ENCODE measurements around the gene DNAH17. TPM values are rescaled to one million over a fixed set of nuclear protein-coding genes. Genes with fewer than 3 reads are reported as not detected.

Gene DNAH17
- total and polyA plus RNA-seq, 2 of the 8 experiments (the other 6 are each of a cell fraction or from before 2014, with no cell fraction given) = 0.14 to 0.67 TPM

DNA sequence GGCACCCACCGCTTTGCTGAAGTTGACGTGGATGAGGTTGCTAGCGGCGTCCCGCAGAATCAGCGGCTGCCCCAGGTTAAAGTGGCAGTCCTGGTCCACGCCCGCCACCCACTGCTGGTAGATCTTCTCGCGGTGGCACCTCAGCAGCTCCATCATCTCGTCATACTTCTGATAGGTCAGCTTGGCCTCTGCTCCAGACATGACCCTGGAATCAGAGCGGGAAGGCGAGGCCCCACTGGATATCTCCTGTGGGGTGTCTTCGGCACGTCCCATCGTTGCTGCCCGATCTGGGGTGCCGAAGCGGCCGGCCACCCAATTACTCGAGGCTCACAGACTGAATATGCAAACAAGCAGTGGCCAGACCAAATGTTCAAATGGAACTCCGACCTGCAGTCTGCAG lies 16.5 kb downstream of the DNAH17 start:
- no peak overlapping the region for H3K14ac ChIP-seq (ENCODE audit: insufficient read length)
- no peak overlapping the region for H2BK12ac ChIP-seq (ENCODE audit: low read depth, low read length)
- no peaks in the 10 kb centered on the region for H3K79me1 ChIP-seq (ENCODE audit: low read depth, low read length)
- no peaks in the 10 kb centered on the region for H3K9me3 ChIP-seq (ENCODE audit: insufficient read depth in 2 of 2, low read depth in 1 of 2, low read length in 1 of 2)
- H3K27ac ChIP-seq (ENCODE audit: low read depth, low read length) = no peak overlapping the region
- H4K20me1 ChIP-seq (replicated peaks in 1 of 2; ENCODE audit: control insufficient read depth in 1 of 2, insufficient read depth in 2 of 2, low read length in 2 of 2) = peaks cover 0 to 1% of the 10 kb centered on the region in 2 experiments
- no peak overlapping the region for H3K23ac ChIP-seq (ENCODE audit: insufficient read length)
- H2BK5ac ChIP-seq (ENCODE audit: low read depth, low read length) = no peak overlapping the region
- DNase-seq (ENCODE audit: low read depth in 1 of 2, low spot score in 2 of 2) = no peak
- no peak overlapping the region for H3K18ac ChIP-seq (ENCODE audit: extremely low read depth, low read length)
- ChIA-PET POLR2A (ENCODE audit: partially characterized antibody) (no interaction called here), CTCF (ENCODE audit: partially characterized antibody) (interaction anchor here (1.2 to 5.9 kb wide), 10 partner anchors 10 to 125 kb away, joined by 3 to 56 read pairs (median 9); no protein-coding TSS in a partner anchor)
- no peak overlapping the region for H2AFZ ChIP-seq (ENCODE audit: low read length)
- no peak overlapping the region for H2BK15ac ChIP-seq (ENCODE audit: low read length)
- H3K4me3 ChIP-seq (ENCODE audit: extremely low read depth in 1 of 4, insufficient read depth in 2 of 4, low read depth in 3 of 4, low read length in 4 of 4) = no peak overlapping the region
- no peak overlapping the region for H3K9ac ChIP-seq (replicated peaks in 1 of 4; ENCODE audit: extremely low read depth in 1 of 4, low read depth in 3 of 4, low read length in 3 of 4)
- H3K56ac ChIP-seq (replicated peaks; ENCODE audit: insufficient read length, low read depth, low read length) = no peak overlapping the region
- 93% methylated on average over 22 of the region's 22 CpGs; no CpG with 5 or more reads in 1 of the 2 experiments for WGBS, 2 experiments (ENCODE audit: extremely low coverage in 1 of 2, insufficient coverage in 1 of 2, insufficient read length in 1 of 2, insufficient replicate concordance in 2 of 2, low coverage in 1 of 2, low lambda C conversion rate in 2 of 2, missing lambda C conversion rate in 1 of 2)
- H3K23me2 ChIP-seq (ENCODE audit: low read depth, low read length) = no peaks in the 10 kb centered on the region
- H3K36me3 ChIP-seq (ENCODE audit: control insufficient read depth in 2 of 4, insufficient read depth in 4 of 4, low read length in 3 of 4) = no peaks in the 10 kb centered on the region
- H3K4me1 ChIP-seq (replicated peaks in 1 of 4; ENCODE audit: control insufficient read depth in 3 of 4, insufficient read depth in 4 of 4, low read length in 3 of 4) = no peaks in the 10 kb centered on the region
- H4K8ac ChIP-seq (ENCODE audit: extremely low read depth, insufficient read depth, low read length) = no peak overlapping the region
- H2AK5ac ChIP-seq (ENCODE audit: low read depth, low read length) = no peak overlapping the region
- H3K79me2 ChIP-seq (ENCODE audit: control insufficient read depth in 1 of 2, insufficient read depth in 2 of 2, low read length in 2 of 2) = no peaks in the 10 kb centered on the region
- no peak overlapping the region for H4K91ac ChIP-seq (replicated peaks; ENCODE audit: insufficient read length, low read length)
- no peak overlapping the region for H2BK20ac ChIP-seq (ENCODE audit: low read length)
- H3K4ac ChIP-seq (replicated peaks; ENCODE audit: insufficient read length, low read depth, low read length) = no peak overlapping the region
- no peak overlapping the region for H4K5ac ChIP-seq (ENCODE audit: insufficient read length, low read depth, low read length)
- no peak overlapping the region for H3K4me2 ChIP-seq (ENCODE audit: insufficient read depth in 1 of 2, low read depth in 2 of 2, low read length in 2 of 2)
- H3K27me3 ChIP-seq (replicated peaks in 1 of 4; ENCODE audit: control insufficient read depth in 3 of 4, extremely low read depth in 1 of 4, insufficient read depth in 3 of 4, low read length in 3 of 4) = no peaks in the 10 kb centered on the region
- no peak overlapping the region for H2BK120ac ChIP-seq (replicated peaks; ENCODE audit: low read depth, low read length)
- FAIRE-seq = no peak
- TF ChIP-seq SUZ12 (IDR thresholded peaks at IDR 0.05; ENCODE audit: low read length) = no peak
- TF ChIP-seq CHD1 (IDR thresholded peaks at IDR 0.05; ENCODE audit: low read depth, low read length) = no peak
- no peak for TF ChIP-seq TAF1 (IDR thresholded peaks at IDR 0.05; ENCODE audit: low read depth, low read length)
- no peak for TF ChIP-seq TEAD4 (IDR thresholded peaks at IDR 0.05; ENCODE audit: low read depth, low read length)
- TF ChIP-seq JUN (IDR thresholded peaks at IDR 0.05; ENCODE audit: low read depth, low read length) = no peak
- no peak for TF ChIP-seq POLR2AphosphoS5 (IDR thresholded peaks at IDR 0.05; ENCODE audit: low read depth, low read length)
- TF ChIP-seq GTF2F1 (IDR thresholded peaks at IDR 0.05; ENCODE audit: borderline replicate concordance, low read depth, low read length) = no peak
- TF ChIP-seq SP1 (IDR thresholded peaks at IDR 0.05; ENCODE audit: low read depth, low read length) = no peak
- TF ChIP-seq, protein P1, sequence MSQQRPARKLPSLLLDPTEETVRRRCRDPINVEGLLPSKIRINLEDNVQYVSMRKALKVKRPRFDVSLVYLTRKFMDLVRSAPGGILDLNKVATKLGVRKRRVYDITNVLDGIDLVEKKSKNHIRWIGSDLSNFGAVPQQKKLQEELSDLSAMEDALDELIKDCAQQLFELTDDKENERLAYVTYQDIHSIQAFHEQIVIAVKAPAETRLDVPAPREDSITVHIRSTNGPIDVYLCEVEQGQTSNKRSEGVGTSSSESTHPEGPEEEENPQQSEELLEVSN (IDR thresholded peaks at IDR 0.05) = no peak
- no peak for TF ChIP-seq KDM5A (IDR thresholded peaks at IDR 0.05; ENCODE audit: low read length)
- no peak for TF ChIP-seq HDAC6 (IDR thresholded peaks at IDR 0.05; ENCODE audit: low read depth, low read length)
- TF ChIP-seq FOSL1 (IDR thresholded peaks at IDR 0.05; ENCODE audit: insufficient read depth, low read depth, low read length) = no peak
- no peak for TF ChIP-seq ASH2L (IDR thresholded peaks at IDR 0.05; ENCODE audit: low read length)
- no peak for TF ChIP-seq SRF (IDR thresholded peaks at IDR 0.05; ENCODE audit: low read depth, low read length)
